H9 (cell line): Measurements from ENCODE around the gene SPATA6. TPM values are rescaled to one million over a fixed set of nuclear protein-coding genes. Genes with fewer than 3 reads are reported as not detected.

Experiments
- DNase-seq: peaks from one replicate; pipeline ENCODE4 v3.0.0-alpha.2; 2017
- H2AFZ ChIP-seq: one replicate; pipeline ENCODE4 v1.6.1; 2013; ENCODE audit warnings: mild to moderate bottlenecking, low read length, control low read depth, moderate library complexity
- H2AK5ac ChIP-seq: 2 replicates; pipeline ENCODE4 v1.6.1; 2013; ENCODE audit warnings: low read length, control low read depth, mixed read lengths; ENCODE audit not compliant: insufficient read length
- H2BK120ac ChIP-seq: one replicate; pipeline ENCODE4 v1.6.1; 2013; ENCODE audit warnings: low read depth, mild to moderate bottlenecking, low read length, control low read depth, inconsistent platforms; ENCODE audit not compliant: poor library complexity, severe bottlenecking
- H2BK12ac ChIP-seq: 2 replicates; pipeline ENCODE4 v1.6.1; 2013; ENCODE audit warnings: low read length, control low read depth, mixed read lengths, low read depth; ENCODE audit not compliant: insufficient read length
- H2BK15ac ChIP-seq: 2 replicates; pipeline ENCODE4 v1.6.1; 2013; ENCODE audit warnings: low read depth, low read length, control low read depth
- H2BK20ac ChIP-seq: one replicate; pipeline ENCODE4 v1.6.1; 2013; ENCODE audit warnings: low read depth, mild to moderate bottlenecking, low read length, control low read depth, inconsistent platforms; ENCODE audit not compliant: poor library complexity, severe bottlenecking
- H2BK5ac ChIP-seq: 2 replicates; pipeline ENCODE4 v1.6.1; 2013; ENCODE audit warnings: low read length, control low read depth, mixed read lengths; ENCODE audit not compliant: insufficient read length
- H3K14ac ChIP-seq: 2 replicates; pipeline ENCODE4 v1.6.1; 2013; ENCODE audit warnings: low read length, control low read depth; ENCODE audit not compliant: insufficient read depth
- H3K18ac ChIP-seq: 2 replicates; pipeline ENCODE4 v1.6.1; 2013; ENCODE audit warnings: low read depth, mild to moderate bottlenecking, mixed read lengths, low read length, control low read depth; ENCODE audit not compliant: insufficient read length
- H3K23ac ChIP-seq: 2 replicates; pipeline ENCODE4 v1.6.1; 2013; ENCODE audit warnings: low read length, control low read depth, mixed read lengths, low read depth; ENCODE audit not compliant: insufficient read length
- H3K23me2 ChIP-seq: 2 replicates; pipeline ENCODE4 v1.6.1; 2013; ENCODE audit warnings: low read depth, mild to moderate bottlenecking, mixed read lengths, low read length, control low read depth; ENCODE audit not compliant: insufficient read length, poor library complexity, severe bottlenecking
- H3K27ac ChIP-seq: 2 replicates; pipeline ENCODE4 v1.5.1; 2013; ENCODE audit warnings: low read length, control low read depth, mixed read lengths, low read depth; ENCODE audit not compliant: insufficient read length
- H3K27me3 ChIP-seq: 2 replicates; pipeline ENCODE4 v1.6.1; 2013; ENCODE audit warnings: low read length, control low read depth, inconsistent platforms; ENCODE audit not compliant: insufficient read depth
- H3K4ac ChIP-seq: 2 replicates; pipeline ENCODE4 v1.6.1; 2013; ENCODE audit warnings: low read depth, mild to moderate bottlenecking, control low read depth, inconsistent platforms, low read length, moderate library complexity
- H3K4me1 ChIP-seq: 2 replicates; pipeline ENCODE4 v1.6.1; 2013; ENCODE audit warnings: low read length, control low read depth, inconsistent platforms; ENCODE audit not compliant: insufficient read depth
- H3K4me2 ChIP-seq: 2 replicates; pipeline ENCODE4 v1.6.1; 2013; ENCODE audit warnings: low read length, control low read depth, mixed read lengths; ENCODE audit not compliant: insufficient read length, insufficient read depth
- H3K56ac ChIP-seq: 2 replicates; pipeline ENCODE4 v1.6.1; 2013; ENCODE audit warnings: low read depth, mild to moderate bottlenecking, mixed read lengths, low read length, control low read depth; ENCODE audit not compliant: insufficient read length
- H3K79me1 ChIP-seq: 2 replicates; pipeline ENCODE4 v1.6.1; 2013; ENCODE audit warnings: low read depth, mild to moderate bottlenecking, moderate library complexity, low read length, control low read depth, inconsistent platforms; ENCODE audit not compliant: insufficient read depth, poor library complexity, severe bottlenecking
- H3K79me2 ChIP-seq: 2 replicates; pipeline ENCODE4 v1.6.1; 2013; ENCODE audit warnings: low read length, control low read depth, inconsistent platforms; ENCODE audit not compliant: insufficient read depth
- H3K9ac ChIP-seq: 2 replicates; pipeline ENCODE4 v1.6.1; 2013; ENCODE audit warnings: low read length, control low read depth, mixed read lengths; ENCODE audit not compliant: insufficient read length; ENCODE audit errors: extremely low read depth
- H3K9me3 ChIP-seq: one replicate; pipeline ENCODE4 v1.6.1; 2013; ENCODE audit warnings: low read depth, low read length, inconsistent platforms; ENCODE audit not compliant: control insufficient read depth
- H3T11ph ChIP-seq: one replicate; pipeline ENCODE4 v1.6.1; 2013; ENCODE audit warnings: mild to moderate bottlenecking, low read length, control low read depth, inconsistent platforms
- H4K20me1 ChIP-seq: one replicate; pipeline ENCODE4 v1.6.1; 2013; ENCODE audit not compliant: control insufficient read depth, insufficient read length, insufficient read depth
- H4K5ac ChIP-seq: 2 replicates; pipeline ENCODE4 v1.6.1; 2013; ENCODE audit warnings: low read depth, mild to moderate bottlenecking, mixed read lengths, low read length, control low read depth; ENCODE audit not compliant: insufficient read length
- H4K8ac ChIP-seq: replicated peaks from 2 replicates; pipeline ENCODE4 v1.6.1; 2013; ENCODE audit warnings: low read length, control low read depth, mixed read lengths, low read depth; ENCODE audit not compliant: insufficient read length
- H4K91ac ChIP-seq: 2 replicates; pipeline ENCODE4 v1.6.1; 2013; ENCODE audit warnings: low read depth, mild to moderate bottlenecking, moderate library complexity, mixed read lengths, low read length, control low read depth; ENCODE audit not compliant: insufficient read length
- H3K27ac Mint-ChIP-seq, 3 experiments: 2 replicates in 2 of 3; 3 replicates in 1 of 3; pipeline ENCODE4 v1.8.0; 2020 to 2021; ENCODE audit warnings: mixed read lengths in 3 of 3, mild to moderate bottlenecking in 1 of 3, moderate library complexity in 1 of 3
- H3K27me3 Mint-ChIP-seq: 2 replicates; pipeline ENCODE4 v1.8.0; 2021; ENCODE audit warnings: low read depth, mild to moderate bottlenecking, moderate library complexity, mixed read lengths
- H3K36me3 Mint-ChIP-seq, 3 experiments: 2 replicates in 2 of 3; 3 replicates in 1 of 3; pipeline ENCODE4 v1.8.0; 2020 to 2021; ENCODE audit warnings: low read depth in 3 of 3, mixed read lengths in 3 of 3; ENCODE audit not compliant: insufficient read depth in 1 of 3
- H3K4me1 Mint-ChIP-seq, 2 experiments: 2 replicates each; pipeline ENCODE4 v1.8.0; 2020; ENCODE audit warnings: mixed read lengths in 2 of 2
- H3K4me3 Mint-ChIP-seq, 2 experiments: 2 replicates in 1 of 2; 3 replicates in 1 of 2; pipeline ENCODE4 v1.8.0; 2020 to 2021; ENCODE audit warnings: mild to moderate bottlenecking in 2 of 2, mixed read lengths in 2 of 2, moderate library complexity in 1 of 2
- H3K9me3 Mint-ChIP-seq, 2 experiments: 2 replicates in 1 of 2; 3 replicates in 1 of 2; pipeline ENCODE4 v1.8.0; 2020; ENCODE audit warnings: mild to moderate bottlenecking in 2 of 2, mixed read lengths in 2 of 2, moderate library complexity in 1 of 2
- CTCF ChIP-seq: fragments of 200-600 bp; sonication (generic); conservative IDR thresholded peaks from 3 replicates; pipeline ENCODE4 v1.8.0; 2021; ENCODE audit warnings: antibody characterized with exemption, mild to moderate bottlenecking
- total RNA-seq: library from RNA; stranded (reverse); gene quantifications from 2 replicates; pipeline ENCODE4 v1.2.1, GENCODE V29; 2021

Gene SPATA6
- total RNA-seq, 1 experiment from 2014 or later, result 8.0 TPM

- H3T11ph ChIP-seq, result no peak overlapping the region
- H2BK15ac ChIP-seq, result no peak overlapping the region
- H3K4ac ChIP-seq, result no peak overlapping the region
- H3K23me2 ChIP-seq, result no peaks in the 10 kb centered on the region
- no peak overlapping the region for H4K5ac ChIP-seq
- Mint-ChIP-seq H3K4me1 (peaks cover 7 to 14% of the 10 kb centered on the region in 2 experiments), H3K9me3 (no peaks in the 10 kb centered on the region), H3K36me3 (no peaks in the 10 kb centered on the region), H3K4me3 (no peak overlapping the region), H3K27me3 (no peaks in the 10 kb centered on the region; the same call in 1 of the 2 replicates), H3K27ac (no peak overlapping the region)
- no peak overlapping the region for H3K18ac ChIP-seq
- H4K8ac ChIP-seq, result no peak overlapping the region
- DNase-seq, result no peak
- no peaks in the 10 kb centered on the region for H4K20me1 ChIP-seq
- H2AFZ ChIP-seq, result no peak overlapping the region
- no peak overlapping the region for H2BK12ac ChIP-seq
- H3K14ac ChIP-seq, result no peak overlapping the region
- no peaks in the 10 kb centered on the region for H3K27me3 ChIP-seq
- H3K56ac ChIP-seq, result no peak overlapping the region
- no peak overlapping the region for H4K91ac ChIP-seq
- no peak overlapping the region for H2BK120ac ChIP-seq
- no peaks in the 10 kb centered on the region for H3K79me1 ChIP-seq
- H2BK5ac ChIP-seq, result no peak overlapping the region
- H3K4me1 ChIP-seq, result no peaks in the 10 kb centered on the region; the same call in 1 of the 2 replicates
- H3K23ac ChIP-seq, result no peak overlapping the region
- H2BK20ac ChIP-seq, result no peak overlapping the region
- no peaks in the 10 kb centered on the region for H3K79me2 ChIP-seq
- H3K9ac ChIP-seq, result no peak overlapping the region
- H3K4me2 ChIP-seq, result no peak overlapping the region
- no peak overlapping the region for H2AK5ac ChIP-seq
- H3K27ac ChIP-seq, result no peak overlapping the region
- TF ChIP-seq CTCF, result no peak
- H3K9me3 ChIP-seq, result no peaks in the 10 kb centered on the region
These were observed 20.4 kb upstream of the SPATA6 start for GRCh38 chr1:48492392-48492791.
